Uterus (tissue), 4 donors: ENCODE results near the gene RFX8. TPM values are rescaled to one million over a fixed set of nuclear protein-coding genes. Genes with fewer than 3 reads are reported as not detected.

Experiments used
- DNase-seq, 2 donors: peaks; one replicate each; pipeline ENCODE4 v3.0.0-alpha.2; 2019 to 2020
- H3K27ac ChIP-seq, 2 donors: fragments of 200-600 bp; sonication (generic); 1 replicate in 1 of 2; 2 replicates in 1 of 2; pipeline ENCODE4 v1.5.1; 2016 to 2018
- H3K27me3 ChIP-seq, 2 donors: fragments of 200-600 bp; sonication (generic); one replicate each; pipeline ENCODE4 v1.5.1; 2018 to 2019; ENCODE audit warnings: control low read depth in 1 of 2
- H3K36me3 ChIP-seq, 2 donors: fragments of 200-600 bp; sonication (generic); one replicate each; pipeline ENCODE4 v1.5.1; 2019; ENCODE audit warnings: control low read depth in 1 of 2
- H3K4me1 ChIP-seq, 2 donors: fragments of 200-600 bp; sonication (generic); one replicate each; pipeline ENCODE4 v1.5.1; 2018 to 2019; ENCODE audit warnings: control low read depth in 1 of 2
- H3K4me3 ChIP-seq, 2 donors: fragments of 200-600 bp; sonication (generic); 1 replicate in 1 of 2; 2 replicates in 1 of 2; pipeline ENCODE4 v1.5.1; 2018 to 2019; ENCODE audit warnings: mild to moderate bottlenecking in 1 of 2
- H3K9me3 ChIP-seq, 2 donors: fragments of 200-600 bp; sonication (generic); one replicate each; pipeline ENCODE4 v1.5.1; 2019; ENCODE audit warnings: control low read depth in 1 of 2
- CTCF ChIP-seq, 4 experiments: fragments of 200-600 bp in 2 of 4; fragments of 450-650 bp in 2 of 4; sonication (generic) in 2 of 4; IDR thresholded peaks; one replicate each; pipeline ENCODE4 v1.5.1; 2016 to 2019; ENCODE audit warnings: antibody characterized with exemption in 4 of 4, mild to moderate bottlenecking in 2 of 4, moderate library complexity in 1 of 4
- POLR2A ChIP-seq, 2 donors: fragments of 450-650 bp; IDR thresholded peaks; one replicate each; pipeline ENCODE4 v1.6.1; 2016; ENCODE audit warnings: antibody characterized with exemption in 2 of 2, mild to moderate bottlenecking in 1 of 2, moderate library complexity in 1 of 2
- intact Hi-C: fragments of 100-400 bp; cut with DNase I; formaldehyde crosslinking; loops from one replicate; pipeline ENCODE4 v1.15.1; 2023; ENCODE audit warnings: low total_unique reads
- total RNA-seq, 4 donors: library from RNA; depleted of rRNA in 3 of 4; stranded (reverse); fragments of >200 nt in 3 of 4; gene quantifications; one replicate each; pipeline versions ENCODE4 v1.1.0 to v1.2.4, GENCODE V29; 2014 to 2023
- donor health status: DM: yes; HTN: yes; CAD: no.

The RFX8 gene
- total RNA-seq, 4 donors from 2014 or later: 0.51 to 1.4 (median 1.1) TPM; not detected in 1

DNA sequence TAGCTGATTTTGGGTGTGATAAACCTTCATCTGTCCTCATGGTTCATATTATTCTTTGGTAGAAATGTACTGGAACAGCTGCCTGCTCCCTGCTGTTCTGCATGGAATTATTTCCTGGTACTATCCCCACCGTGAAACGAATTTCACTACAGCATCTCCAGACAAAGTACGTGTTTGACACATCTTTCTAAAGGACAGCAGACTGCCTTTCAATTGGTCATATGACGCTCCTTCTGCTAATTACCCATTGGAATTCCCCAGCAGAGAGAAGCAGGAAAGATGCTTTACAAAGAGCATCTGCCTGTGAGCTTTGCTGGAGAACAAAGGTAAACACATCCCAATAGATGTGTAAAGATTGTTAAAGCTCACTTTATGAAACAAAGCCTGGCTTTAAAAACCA is 4.4 kb upstream of the RFX8 start:
- Histone ChIP-seq H3K9me3 (no peaks in the 10 kb centered on the region), H3K27ac (no peak overlapping the region), H3K27me3 (no peaks in the 10 kb centered on the region), H3K36me3 (no peaks in the 10 kb centered on the region), H3K4me3 (no peak overlapping the region), H3K4me1 (no peaks in the 10 kb centered on the region)
- DNase-seq: no peak
- TF ChIP-seq CTCF (IDR thresholded peaks at IDR 0.05) (no peak), POLR2A (IDR thresholded peaks at IDR 0.05) (no peak)
- intact Hi-C loops: no loop called here

GRCh38 chr2:101478181-101479001 is 3.5 kb upstream of the RFX8 start:
- no peak overlapping the region for H3K27ac ChIP-seq
- intact Hi-C loops: no loop called here
- H3K4me3 ChIP-seq: no peak overlapping the region
- no peaks in the 10 kb centered on the region for H3K36me3 ChIP-seq
- H3K9me3 ChIP-seq: no peaks in the 10 kb centered on the region
- TF ChIP-seq POLR2A (IDR thresholded peaks at IDR 0.05) (no peak), CTCF (IDR thresholded peaks at IDR 0.05) (no peak)
- H3K27me3 ChIP-seq: no peaks in the 10 kb centered on the region
- DNase-seq: no peak
- H3K4me1 ChIP-seq: no peaks in the 10 kb centered on the region

- intact Hi-C loops: no loop called here
- no peaks in the 10 kb centered on the region for H3K27me3 ChIP-seq
- no peak overlapping the region for H3K27ac ChIP-seq
- H3K4me1 ChIP-seq: no peaks in the 10 kb centered on the region
- DNase-seq: no peak
- no peak for TF ChIP-seq POLR2A (IDR thresholded peaks at IDR 0.05)
- TF ChIP-seq CTCF (IDR thresholded peaks at IDR 0.05): no peak
- no peaks in the 10 kb centered on the region for H3K36me3 ChIP-seq
- no peak overlapping the region for H3K4me3 ChIP-seq
- H3K9me3 ChIP-seq: no peaks in the 10 kb centered on the region
Observed at GRCh38 chr2:101477556-101477955, 2.6 kb upstream of the RFX8 start.

DNA sequence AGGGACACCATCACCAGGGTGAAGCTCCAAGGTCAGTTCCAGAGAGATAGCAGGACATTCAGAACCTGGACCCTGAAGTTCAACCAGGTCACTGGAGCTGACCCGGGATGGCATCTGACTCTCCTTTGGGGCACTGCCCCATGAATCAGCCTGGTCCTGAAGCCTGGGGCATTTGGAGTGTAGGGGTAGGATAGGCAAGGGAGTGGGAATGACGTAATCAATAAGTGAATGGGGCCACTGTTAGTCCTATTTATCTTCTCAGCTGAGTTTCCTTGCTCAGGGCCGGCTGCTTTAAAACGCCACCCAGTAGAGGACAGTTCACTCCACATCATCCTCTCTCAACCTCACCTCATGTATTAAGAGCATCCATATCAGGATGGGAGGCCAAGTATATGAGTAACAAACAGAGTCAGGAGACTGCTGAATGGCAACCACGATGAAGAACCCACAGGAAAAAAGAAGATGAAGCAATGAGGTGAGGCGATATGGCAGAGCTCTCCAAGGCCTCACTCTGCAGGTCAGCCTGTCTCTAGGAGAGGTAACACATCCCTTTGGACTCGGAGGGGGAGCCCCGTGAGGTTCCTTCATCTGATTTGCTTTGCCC is 1.8 kb upstream of the RFX8 start:
- intact Hi-C loops: no loop called here
- H3K4me3 ChIP-seq: no peak overlapping the region
- H3K27me3 ChIP-seq: no peaks in the 10 kb centered on the region
- no peaks in the 10 kb centered on the region for H3K9me3 ChIP-seq
- no peak for DNase-seq
- TF ChIP-seq CTCF (IDR thresholded peaks at IDR 0.05) (no peak), POLR2A (IDR thresholded peaks at IDR 0.05) (no peak)
- H3K4me1 ChIP-seq: no peaks in the 10 kb centered on the region
- no peak overlapping the region for H3K27ac ChIP-seq
- no peaks in the 10 kb centered on the region for H3K36me3 ChIP-seq
